Measurements from ENCODE around the gene TMEM269. TPM values are rescaled to one million over a fixed set of nuclear protein-coding genes. Genes with fewer than 3 reads are reported as not detected.

Gene TMEM269
- total RNA-seq, 1 donor from 2014 or later, result 0.67 TPM

GRCh38 chr1:42743317-42744147, 41.3 kb upstream of the TMEM269 start:
- Mint-ChIP-seq H3K36me3 (ENCODE audit: unreplicated experiment) (peaks cover 19% of the 10 kb centered on the region), H3K4me3 (ENCODE audit: unreplicated experiment) (no peak overlapping the region), H3K4me1 (ENCODE audit: unreplicated experiment) (peaks cover 19% of the 10 kb centered on the region), H3K27ac (ENCODE audit: unreplicated experiment) (peak overlapping the region; percentile 36), H3K27me3 (ENCODE audit: unreplicated experiment) (no peaks in the 10 kb centered on the region), H3K9me3 (ENCODE audit: unreplicated experiment) (no peaks in the 10 kb centered on the region)
- no peak for TF ChIP-seq CTCF (IDR thresholded peaks at IDR 0.05)
- DNase-seq (ENCODE audit: extremely low spot score, unreplicated experiment), result no peak

GRCh38 chr1:42744148-42744413, 40.7 kb upstream of the TMEM269 start:
- Mint-ChIP-seq H3K4me3 (ENCODE audit: unreplicated experiment) (no peak overlapping the region), H3K27ac (ENCODE audit: unreplicated experiment) (no peak overlapping the region), H3K27me3 (ENCODE audit: unreplicated experiment) (no peaks in the 10 kb centered on the region), H3K9me3 (ENCODE audit: unreplicated experiment) (no peaks in the 10 kb centered on the region), H3K4me1 (ENCODE audit: unreplicated experiment) (peaks cover 19% of the 10 kb centered on the region), H3K36me3 (ENCODE audit: unreplicated experiment) (peaks cover 22% of the 10 kb centered on the region)
- TF ChIP-seq CTCF (IDR thresholded peaks at IDR 0.05), result no peak
- no peak for DNase-seq (ENCODE audit: extremely low spot score, unreplicated experiment)

- Mint-ChIP-seq H3K4me1 (ENCODE audit: unreplicated experiment) (peaks cover 19% of the 10 kb centered on the region), H3K9me3 (ENCODE audit: unreplicated experiment) (no peaks in the 10 kb centered on the region), H3K27ac (ENCODE audit: unreplicated experiment) (no peak overlapping the region), H3K27me3 (ENCODE audit: unreplicated experiment) (no peaks in the 10 kb centered on the region), H3K4me3 (ENCODE audit: unreplicated experiment) (no peak overlapping the region), H3K36me3 (ENCODE audit: unreplicated experiment) (peaks cover 33% of the 10 kb centered on the region)
- DNase-seq (ENCODE audit: extremely low spot score, unreplicated experiment), result no peak
- TF ChIP-seq CTCF (IDR thresholded peaks at IDR 0.05), result no peak
Measured at GRCh38 chr1:42745851-42746250, 38.9 kb upstream of the TMEM269 start.

DNA sequence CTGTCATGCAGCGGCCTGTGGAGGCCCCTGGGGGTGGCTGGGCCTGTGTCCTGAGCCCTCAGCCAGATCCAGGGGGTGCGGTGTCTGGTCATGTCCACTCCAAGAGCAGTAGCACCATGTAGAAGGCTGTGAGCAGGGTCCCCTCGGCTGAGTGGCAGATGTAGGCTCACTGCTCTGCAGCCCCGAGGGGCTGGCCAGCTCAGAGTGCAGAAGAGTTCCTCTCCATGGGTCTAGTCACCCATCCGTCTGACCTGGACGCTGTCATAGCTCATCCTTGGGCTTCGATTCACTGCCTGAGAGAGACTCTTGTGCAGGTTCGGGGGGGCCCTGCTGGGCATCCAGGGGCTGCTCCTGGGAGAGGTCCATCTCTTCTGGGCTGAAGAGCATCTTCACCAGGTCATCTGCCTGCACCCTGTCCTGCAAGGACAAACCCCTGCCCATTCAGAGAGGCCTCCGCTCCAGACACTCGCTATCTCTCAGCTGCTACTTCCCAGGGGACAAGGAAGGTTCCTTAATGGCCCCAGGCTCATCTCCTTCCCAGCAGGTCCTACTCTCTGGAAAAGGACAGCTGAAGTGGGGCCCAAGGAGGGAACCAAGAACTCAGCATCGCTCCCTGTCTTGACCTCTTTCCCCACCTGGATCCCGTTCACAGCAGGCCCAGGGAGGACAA, 38.2 kb upstream of the TMEM269 start:
- no peak for TF ChIP-seq CTCF (IDR thresholded peaks at IDR 0.05)
- no peak overlapping the region for H3K27ac Mint-ChIP-seq (ENCODE audit: unreplicated experiment)
- no peak for DNase-seq (ENCODE audit: extremely low spot score, unreplicated experiment)
- no peaks in the 10 kb centered on the region for H3K9me3 Mint-ChIP-seq (ENCODE audit: unreplicated experiment)
- no peak overlapping the region for H3K4me3 Mint-ChIP-seq (ENCODE audit: unreplicated experiment)
- peaks cover 34% of the 10 kb centered on the region for H3K36me3 Mint-ChIP-seq (ENCODE audit: unreplicated experiment)
- H3K4me1 Mint-ChIP-seq (ENCODE audit: unreplicated experiment), result peaks cover 19% of the 10 kb centered on the region
- H3K27me3 Mint-ChIP-seq (ENCODE audit: unreplicated experiment), result no peaks in the 10 kb centered on the region

GRCh38 chr1:42747125-42747524, 37.7 kb upstream of the TMEM269 start:
- no peak for DNase-seq (ENCODE audit: extremely low spot score, unreplicated experiment)
- Mint-ChIP-seq H3K36me3 (ENCODE audit: unreplicated experiment) (peaks cover 40% of the 10 kb centered on the region), H3K27ac (ENCODE audit: unreplicated experiment) (no peak overlapping the region), H3K9me3 (ENCODE audit: unreplicated experiment) (no peaks in the 10 kb centered on the region), H3K4me3 (ENCODE audit: unreplicated experiment) (no peak overlapping the region), H3K4me1 (ENCODE audit: unreplicated experiment) (peaks cover 19% of the 10 kb centered on the region), H3K27me3 (ENCODE audit: unreplicated experiment) (no peaks in the 10 kb centered on the region)
- TF ChIP-seq CTCF (IDR thresholded peaks at IDR 0.05), result peak; percentile 63

Measured in osteocyte (in vitro differentiated cells).